PC-3 (cell line): ENCODE data around the gene FOLR2. TPM values are rescaled to one million over a fixed set of nuclear protein-coding genes. Genes with fewer than 3 reads are reported as not detected.
"Not testable (repeated sequence)": the region's sequence is repeated elsewhere in the genome, so short reads cannot be mapped to it uniquely, and the experiment has no call there.

Source experiments
- ATAC-seq: fragments of 200-7000 bp; cut with Tn5 transposase; 2 replicates; pipeline ENCODE4 v1.9.1; 2020; ENCODE audit warnings: mild to moderate bottlenecking, moderate library complexity
- Bru-seq: library from RNA; stranded (reverse); fragments of 400-500 nt; gene quantifications from one replicate; lab custom pipeline; 2021; lab: Mats Ljungman, UMichigan
- BruChase-seq, 2 experiments: library from RNA; stranded (reverse); fragments of 400-500 nt; gene quantifications; one replicate each; lab custom pipeline; 2021; lab: Mats Ljungman, UMichigan
- BruUV-seq: library from RNA; stranded (reverse); fragments of 400-500 nt; replicated peaks from 2 replicates; lab custom pipeline; 2021; lab: Mats Ljungman, UMichigan
- CTCF ChIA-PET: fragments of 300-600 bp; sonication (Branson Sonifier 250); formaldehyde crosslinking; loops from one replicate; lab custom pipeline; 2022; ENCODE audit warnings: antibody characterized with exemption; lab: Charles Lee
- POLR2A ChIA-PET: fragments of 300-600 bp; sonication (Branson Sonifier 250); formaldehyde crosslinking; loops from one replicate; lab custom pipeline; 2022; ENCODE audit warnings: antibody characterized with exemption; ENCODE audit not compliant: unreplicated experiment; lab: Charles Lee
- DNase-seq: peaks from one replicate; pipeline ENCODE4 v3.0.0-alpha.2; 2015
- H2AFZ ChIP-seq: fragments of 300-600 bp; sonication (generic); 2 replicates; pipeline ENCODE4 v1.6.0; 2016; ENCODE audit warnings: antibody characterized with exemption, low read length
- H3F3A ChIP-seq: fragments of 300-600 bp; sonication (generic); one replicate; pipeline ENCODE4 v1.6.0; 2017; ENCODE audit warnings: antibody characterized with exemption, low read length, control low read depth, mild to moderate bottlenecking; ENCODE audit not compliant: unreplicated experiment
- H3K27ac ChIP-seq: fragments of 300-600 bp; sonication (generic); 2 replicates; pipeline ENCODE4 v1.5.1; 2016; ENCODE audit warnings: mild to moderate bottlenecking, low read length
- H3K27me3 ChIP-seq: fragments of 300-600 bp; sonication (generic); 2 replicates; pipeline ENCODE4 v1.6.1; 2016; ENCODE audit warnings: low read length, mixed read lengths
- H3K36me3 ChIP-seq: fragments of 300-600 bp; sonication (generic); 2 replicates; pipeline ENCODE4 v1.6.1; 2016; ENCODE audit warnings: low read depth, mixed run types, low read length, mixed read lengths
- H3K4me1 ChIP-seq: fragments of 300-600 bp; sonication (generic); 2 replicates; pipeline ENCODE4 v1.5.1; 2016; ENCODE audit warnings: low read length; ENCODE audit not compliant: insufficient read depth
- H3K4me2 ChIP-seq: fragments of 300-600 bp; sonication (generic); 2 replicates; pipeline ENCODE4 v1.6.0; 2016; ENCODE audit warnings: low read length
- H3K4me3 ChIP-seq: fragments of 300-600 bp; sonication (generic); 2 replicates; pipeline ENCODE4 v1.5.1; 2016; ENCODE audit warnings: mild to moderate bottlenecking, low read length, mixed read lengths
- H3K79me2 ChIP-seq: fragments of 300-600 bp; sonication (generic); 2 replicates; pipeline ENCODE4 v1.6.1; 2017; ENCODE audit warnings: low read length, mixed read lengths
- H3K9ac ChIP-seq: fragments of 300-600 bp; sonication (generic); 2 replicates; pipeline ENCODE4 v1.6.0; 2016; ENCODE audit warnings: mild to moderate bottlenecking, low read length
- H3K9me2 ChIP-seq: fragments of 300-600 bp; sonication (generic); replicated peaks from 2 replicates; pipeline ENCODE4 v1.6.1; 2016; ENCODE audit warnings: mixed run types, low read length, mixed read lengths
- H3K9me3 ChIP-seq: fragments of 300-600 bp; sonication (generic); 2 replicates; pipeline ENCODE4 v1.6.1; 2016; ENCODE audit warnings: low read length, mixed read lengths
- H4K20me1 ChIP-seq: fragments of 300-600 bp; sonication (generic); 2 replicates; pipeline ENCODE4 v1.6.1; 2016; ENCODE audit warnings: low read length, mixed read lengths
- CTCF ChIP-seq: fragments of 300-600 bp; sonication (generic); conservative IDR thresholded peaks from 2 replicates; pipeline ENCODE4 v1.5.1; 2017; ENCODE audit warnings: antibody characterized with exemption, low read depth, mild to moderate bottlenecking, low read length
- EZH2 ChIP-seq: fragments of 300-600 bp; sonication (generic); IDR thresholded peaks from one replicate; pipeline ENCODE4 v1.6.1; 2017; ENCODE audit warnings: antibody characterized with exemption, mild to moderate bottlenecking, low read length; ENCODE audit not compliant: unreplicated experiment
- EZH2phosphoT487 ChIP-seq: fragments of 300-600 bp; sonication (generic); IDR thresholded peaks from 2 replicates; pipeline ENCODE4 v1.6.1; 2018; ENCODE audit warnings: mild to moderate bottlenecking, antibody characterized with exemption, low read length, borderline replicate concordance
- intact Hi-C: fragments of 100-400 bp; cut with micrococcal nuclease; formaldehyde crosslinking; loops from 2 replicates; pipeline ENCODE4 v1.9.0; 2023
- long read RNA-seq: library from polyadenylated mRNA; unstranded; transcript quantifications from one replicate; pipeline ENCODE4 v2.0.0, GENCODE V29; 2021; ENCODE audit not compliant: unreplicated experiment
- total RNA-seq: library from RNA; depleted of rRNA; stranded (reverse); fragments of >200 nt; gene quantifications from 2 replicates; pipeline ENCODE4 v1.2.3, GENCODE V29; 2014; rRNA removed

Gene FOLR2
- total RNA-seq (not detected in 2 replicates), Bru-seq, nascent RNA (not detected), BruChase-seq, experiment 1, labeled RNA remaining after a 6-hour chase (not detected), BruChase-seq, experiment 2, labeled RNA remaining after a 2-hour chase (not detected)
- long read RNA-seq, result 0 reads

GRCh38 chr11:72216638-72217037 lies at the start of gene FOLR2:
FOLR2 (plus strand) TSS chr11:72216794; CDS start chr11:72218585, 1,791 bp downstream.
- Histone ChIP-seq H3K4me1 (no peaks in the 10 kb centered on the region), H3K9ac (no peak within 1 kb of the TSS), H3K79me2 (no peaks in the 10 kb centered on the region), H3F3A (no peaks in the 10 kb centered on the region), H3K4me3 (no peak within 1 kb of the TSS), H3K9me3 (no peaks in the 10 kb centered on the region), H3K4me2 (no peak within 1 kb of the TSS), H3K9me2 (peaks cover 3% of the 10 kb centered on the region; the same call in 1 of the 2 replicates), H3K36me3 (no peaks in the 10 kb centered on the region), H4K20me1 (no peaks in the 10 kb centered on the region), H3K27ac (no peak within 1 kb of the TSS), H2AFZ (no peak within 1 kb of the TSS), H3K27me3 (peaks cover 38% of the 10 kb centered on the region)
- TF ChIP-seq CTCF (no peak), EZH2 (no peak), EZH2phosphoT487 (no peak)
- ATAC-seq (no peak), DNase-seq (no peak)
- CTCF ChIA-PET, result no interaction called here
- intact Hi-C loops, result no loop called here
- POLR2A ChIA-PET, result interaction anchor here (0.6 kb wide), 1 partner anchor 208 kb away, joined by 3 read pairs; no protein-coding TSS in a partner anchor
- BruUV-seq, result no TSS peak

- H3K9me3 ChIP-seq, H3K4me2 ChIP-seq, H3K79me2 ChIP-seq, CTCF ChIA-PET, H3K4me3 ChIP-seq, H3F3A ChIP-seq, DNase-seq, H3K36me3 ChIP-seq, H3K9me2 ChIP-seq, BruUV-seq, H2AFZ ChIP-seq, H3K4me1 ChIP-seq, ATAC-seq, H3K9ac ChIP-seq, H3K27ac ChIP-seq, H4K20me1 ChIP-seq, POLR2A ChIA-PET, intact Hi-C loops: not testable (repeated sequence)
- H3K27me3 ChIP-seq, result peaks cover 13% of the 10 kb centered on the region; the same call in 1 of the 2 replicates
Observed at GRCh38 chr11:72169046-72169555, 47.5 kb upstream of the FOLR2 start.

- H3K4me2 ChIP-seq, DNase-seq, H3K36me3 ChIP-seq, H3K9me2 ChIP-seq, BruUV-seq, H3F3A ChIP-seq, intact Hi-C loops, POLR2A ChIA-PET, ATAC-seq, H3K9me3 ChIP-seq, H2AFZ ChIP-seq, H3K4me1 ChIP-seq, H3K27ac ChIP-seq, H3K9ac ChIP-seq, H4K20me1 ChIP-seq, H3K79me2 ChIP-seq, H3K4me3 ChIP-seq: not testable (repeated sequence)
- CTCF ChIA-PET, result interaction anchor here (0.8 kb wide), 1 partner anchor 23 kb away, joined by 4 read pairs; no protein-coding TSS in a partner anchor
- peaks cover 13% of the 10 kb centered on the region; the same call in 1 of the 2 replicates for H3K27me3 ChIP-seq
Observed at GRCh38 chr11:72169754-72170153, 46.8 kb upstream of the FOLR2 start.

GRCh38 chr11:72172043-72172442 lies 44.6 kb upstream of the FOLR2 start:
- H2AFZ ChIP-seq, POLR2A ChIA-PET, BruUV-seq, H3K9me2 ChIP-seq, CTCF ChIA-PET, intact Hi-C loops, H3F3A ChIP-seq, H3K4me2 ChIP-seq, H3K27ac ChIP-seq, H3K36me3 ChIP-seq, H3K4me3 ChIP-seq, H3K9me3 ChIP-seq, DNase-seq, H3K27me3 ChIP-seq, ATAC-seq, H3K79me2 ChIP-seq, H3K9ac ChIP-seq, H4K20me1 ChIP-seq, H3K4me1 ChIP-seq: not testable (repeated sequence)
